OCI-LY7 (cell line): ENCODE measurements around the gene LSAMP. TPM values are rescaled to one million over a fixed set of nuclear protein-coding genes. Genes with fewer than 3 reads are reported as not detected.

Experiments used
- BruUV-seq: library from RNA; stranded (reverse); fragments of 400-500 nt; replicated peaks from 2 replicates; lab custom pipeline; 2021; lab: Mats Ljungman, UMichigan
- CTCF ChIA-PET: fragments of 300-600 bp; sonication (Branson Sonifier 250); formaldehyde crosslinking; loops from one replicate; lab custom pipeline; 2022; ENCODE audit warnings: antibody characterized with exemption; ENCODE audit not compliant: unreplicated experiment; lab: Charles Lee
- POLR2A ChIA-PET: fragments of 300-600 bp; sonication (Branson Sonifier 250); formaldehyde crosslinking; loops from one replicate; lab custom pipeline; 2022; ENCODE audit warnings: antibody characterized with exemption; lab: Charles Lee
- DNase-seq: peaks from one replicate; pipeline ENCODE4 v3.0.0-alpha.2; 2015; ENCODE audit warnings: low spot score
- H2AFZ ChIP-seq: fragments of 200-600 bp; sonication (generic), shearing (Covaris generic); 2 replicates; pipeline ENCODE4 v1.6.1; 2014; ENCODE audit warnings: mild to moderate bottlenecking, antibody characterized with exemption, low read length, moderate library complexity
- H3K27ac ChIP-seq: fragments of 200-600 bp; sonication (generic); 2 replicates; pipeline ENCODE4 v1.5.1; 2014; ENCODE audit warnings: mixed run types, low read depth, mild to moderate bottlenecking, moderate library complexity, low read length, inconsistent platforms; ENCODE audit not compliant: poor library complexity, severe bottlenecking
- H3K36me3 ChIP-seq: fragments of 200-600 bp; sonication (generic); 2 replicates; pipeline ENCODE4 v1.6.1; 2014; ENCODE audit warnings: mild to moderate bottlenecking, antibody characterized with exemption, low read length, moderate library complexity, mixed read lengths; ENCODE audit not compliant: insufficient read depth
- H3K4me1 ChIP-seq: fragments of 200-600 bp; sonication (generic); 2 replicates; pipeline ENCODE4 v1.5.1; 2014; ENCODE audit warnings: mild to moderate bottlenecking, low read length; ENCODE audit not compliant: insufficient read depth, poor library complexity, severe bottlenecking
- H3K4me2 ChIP-seq: fragments of 200-600 bp; sonication (generic); 2 replicates; pipeline ENCODE4 v1.6.1; 2014; ENCODE audit warnings: mild to moderate bottlenecking, low read length
- H3K4me3 ChIP-seq: fragments of 200-600 bp; sonication (generic); 2 replicates; pipeline ENCODE4 v1.5.1; 2014; ENCODE audit warnings: mild to moderate bottlenecking, low read depth, low read length; ENCODE audit not compliant: poor library complexity, severe bottlenecking
- H3K79me2 ChIP-seq: fragments of 200-600 bp; sonication (generic); 2 replicates; pipeline ENCODE4 v1.6.1; 2016; ENCODE audit warnings: low read depth, mild to moderate bottlenecking, low read length, moderate library complexity, mixed read lengths; ENCODE audit not compliant: insufficient read depth
- H3K9me2 ChIP-seq: fragments of 200-600 bp; sonication (generic); 2 replicates; pipeline ENCODE4 v1.6.1; 2016; ENCODE audit warnings: mild to moderate bottlenecking, low read length, mixed read lengths; ENCODE audit not compliant: insufficient read depth
- H3K9me3 ChIP-seq: fragments of 200-600 bp; sonication (generic); 2 replicates; pipeline ENCODE4 v1.6.1; 2014; ENCODE audit warnings: mild to moderate bottlenecking, mixed run types, low read length, mixed read lengths
- H4K20me1 ChIP-seq: fragments of 200-600 bp; sonication (generic); 2 replicates; pipeline ENCODE4 v1.6.1; 2014; ENCODE audit warnings: mild to moderate bottlenecking, antibody characterized with exemption, low read length, moderate library complexity, mixed read lengths; ENCODE audit not compliant: insufficient read depth
- CTCF ChIP-seq: fragments of 200-600 bp; sonication (generic); conservative IDR thresholded peaks from 2 replicates; pipeline ENCODE4 v1.5.1; 2014; ENCODE audit warnings: mild to moderate bottlenecking, antibody characterized with exemption, low read length, moderate library complexity, mixed read lengths
- EZH2phosphoT487 ChIP-seq: fragments of 200-600 bp; sonication (generic); IDR thresholded peaks from 2 replicates; pipeline ENCODE4 v1.6.1; 2018; ENCODE audit warnings: low read depth, borderline replicate concordance, mild to moderate bottlenecking, mixed run types, antibody characterized with exemption, low read length, moderate library complexity, mixed read lengths
- intact Hi-C: fragments of 100-400 bp; cut with micrococcal nuclease; formaldehyde crosslinking; loops from one replicate; pipeline ENCODE4 v1.10.0; 2022; ENCODE audit not compliant: unreplicated experiment
- total RNA-seq, 2 experiments: library from RNA; depleted of rRNA in 1 of 2; stranded (reverse); fragments of >200 nt in 1 of 2; shearing (Covaris generic) in 1 of 2; gene quantifications; 2 replicates each; pipeline ENCODE4 v1.2.3, GENCODE V29; 2014 to 2022

Gene LSAMP
- total RNA-seq, 2 experiments from 2014 or later, result 1.4 TPM; not detected in 1

GRCh38 chr3:115982629-115983028 is 462.7 kb downstream of the LSAMP start:
- ChIA-PET CTCF (no interaction called here), POLR2A (no interaction called here)
- Histone ChIP-seq H3K4me3 (no peak overlapping the region), H3K4me2 (no peak overlapping the region), H3K27ac (no peak overlapping the region), H3K79me2 (no peaks in the 10 kb centered on the region), H3K9me2 (no peaks in the 10 kb centered on the region), H3K36me3 (no peaks in the 10 kb centered on the region), H2AFZ (no peak overlapping the region), H3K9me3 (no peaks in the 10 kb centered on the region), H3K4me1 (no peaks in the 10 kb centered on the region), H4K20me1 (no peaks in the 10 kb centered on the region)
- BruUV-seq, result no TSS peak
- TF ChIP-seq EZH2phosphoT487, result no peak
- TF ChIP-seq CTCF, result no peak
- intact Hi-C loops, result no loop called here
- no peak for DNase-seq

- Histone ChIP-seq H3K9me3 (no peaks in the 10 kb centered on the region), H3K27ac (no peak overlapping the region), H3K36me3 (no peaks in the 10 kb centered on the region), H3K4me3 (no peak overlapping the region), H4K20me1 (no peaks in the 10 kb centered on the region), H3K4me1 (no peaks in the 10 kb centered on the region), H3K9me2 (no peaks in the 10 kb centered on the region), H2AFZ (no peak overlapping the region), H3K79me2 (no peaks in the 10 kb centered on the region), H3K4me2 (no peak overlapping the region)
- no peak for DNase-seq
- no TSS peak for BruUV-seq
- intact Hi-C loops, result no loop called here
- POLR2A ChIA-PET, result no interaction called here
- TF ChIP-seq EZH2phosphoT487 (no peak), CTCF (no peak)
- CTCF ChIA-PET, result no interaction called here
Measured at GRCh38 chr3:115982108-115982507, 463.2 kb downstream of the LSAMP start.

GRCh38 chr3:115980709-115981108 is 464.6 kb downstream of the LSAMP start:
- no TSS peak for BruUV-seq
- Histone ChIP-seq H3K4me2 (no peak overlapping the region), H4K20me1 (no peaks in the 10 kb centered on the region), H3K27ac (no peak overlapping the region), H3K9me2 (no peaks in the 10 kb centered on the region), H2AFZ (no peak overlapping the region), H3K4me3 (no peak overlapping the region), H3K36me3 (no peaks in the 10 kb centered on the region), H3K9me3 (no peaks in the 10 kb centered on the region), H3K4me1 (no peaks in the 10 kb centered on the region), H3K79me2 (no peaks in the 10 kb centered on the region)
- no peak for DNase-seq
- intact Hi-C loops, result no loop called here
- POLR2A ChIA-PET, result no interaction called here
- TF ChIP-seq EZH2phosphoT487 (no peak), CTCF (no peak)
- CTCF ChIA-PET, result no interaction called here
